ENCODE data around the gene QRICH2.
"Not testable (repeated sequence)": the region's sequence is repeated elsewhere in the genome, so short reads cannot be mapped to it uniquely, and the experiment has no call there.

QRICH2 gene

GRCh38 chr17:76252040-76252954 lies 55.8 kb downstream of the QRICH2 start:
- no peak for DNase-seq (ENCODE audit: low read depth in 1 of 2, low spot score in 1 of 2)

- no peak for DNase-seq (ENCODE audit: low read depth in 1 of 2, low spot score in 1 of 2)
Observed at GRCh38 chr17:76251478-76252039, 56.5 kb downstream of the QRICH2 start.

- DNase-seq (ENCODE audit: low read depth in 1 of 2, low spot score in 1 of 2), result no peak
Observed at GRCh38 chr17:76250141-76250540, 57.9 kb downstream of the QRICH2 start.

- no peak for DNase-seq (ENCODE audit: low read depth in 1 of 2, low spot score in 1 of 2)
Observed at GRCh38 chr17:76248013-76248782, 59.9 kb downstream of the QRICH2 start.

GRCh38 chr17:76247304-76247703 lies 60.8 kb downstream of the QRICH2 start:
- DNase-seq (ENCODE audit: low read depth in 1 of 2, low spot score in 1 of 2), result no peak

GRCh38 chr17:76246080-76247066 lies 61.7 kb downstream of the QRICH2 start:
- no peak for DNase-seq (ENCODE audit: low read depth in 1 of 2, low spot score in 1 of 2)

- DNase-seq (ENCODE audit: low read depth in 1 of 2, low spot score in 1 of 2), result not testable (repeated sequence)
Observed at GRCh38 chr17:76244721-76245120, 63.4 kb downstream of the QRICH2 start.

- no peak for DNase-seq (ENCODE audit: low read depth in 1 of 2, low spot score in 1 of 2)
Observed at GRCh38 chr17:76243826-76244679, 64.0 kb downstream of the QRICH2 start.

GRCh38 chr17:76241691-76242255 lies 66.3 kb downstream of the QRICH2 start:
- no peak for DNase-seq (ENCODE audit: low read depth in 1 of 2, low spot score in 1 of 2)

- no peak for DNase-seq (ENCODE audit: low read depth in 1 of 2, low spot score in 1 of 2)
Observed at GRCh38 chr17:76241204-76241538, 66.9 kb downstream of the QRICH2 start.

GRCh38 chr17:76240461-76241203 lies 67.4 kb downstream of the QRICH2 start, which contains the start of gene RNF157:
Gene RNF157, minus strand, starts transcription at chr17:76240493. Its CDS starts 253 bp downstream, at chr17:76240240.
- DNase-seq (ENCODE audit: low read depth in 1 of 2, low spot score in 1 of 2), result no peak

GRCh38 chr17:76239538-76240274 lies 68.4 kb downstream of the QRICH2 start:
- no peak for DNase-seq (ENCODE audit: low read depth in 1 of 2, low spot score in 1 of 2)

GRCh38 chr17:76238847-76239537 lies 69.1 kb downstream of the QRICH2 start:
- no peak for DNase-seq (ENCODE audit: low read depth in 1 of 2, low spot score in 1 of 2)

- DNase-seq (ENCODE audit: low read depth in 1 of 2, low spot score in 1 of 2), result no peak
Observed at GRCh38 chr17:76237859-76238313, 70.2 kb downstream of the QRICH2 start.

GRCh38 chr17:76236603-76237002 lies 71.5 kb downstream of the QRICH2 start:
- DNase-seq (ENCODE audit: low read depth in 1 of 2, low spot score in 1 of 2), result no peak

GRCh38 chr17:76235883-76236282 lies 72.2 kb downstream of the QRICH2 start:
- no peak for DNase-seq (ENCODE audit: low read depth in 1 of 2, low spot score in 1 of 2)

- no peak for DNase-seq (ENCODE audit: low read depth in 1 of 2, low spot score in 1 of 2)
Observed at GRCh38 chr17:76234354-76234679, 73.8 kb downstream of the QRICH2 start.
